NCI-H146 (cell line): ENCODE measurements around the gene UGT2B17.
"Not testable (repeated sequence)": the region's sequence is repeated elsewhere in the genome, so short reads cannot be mapped to it uniquely, and the experiment has no call there.

Experiments used
- DNase-seq: peaks from one replicate; lab custom pipeline; 2025; lab: John Stamatoyannopoulos, UW

The UGT2B17 gene

DNA sequence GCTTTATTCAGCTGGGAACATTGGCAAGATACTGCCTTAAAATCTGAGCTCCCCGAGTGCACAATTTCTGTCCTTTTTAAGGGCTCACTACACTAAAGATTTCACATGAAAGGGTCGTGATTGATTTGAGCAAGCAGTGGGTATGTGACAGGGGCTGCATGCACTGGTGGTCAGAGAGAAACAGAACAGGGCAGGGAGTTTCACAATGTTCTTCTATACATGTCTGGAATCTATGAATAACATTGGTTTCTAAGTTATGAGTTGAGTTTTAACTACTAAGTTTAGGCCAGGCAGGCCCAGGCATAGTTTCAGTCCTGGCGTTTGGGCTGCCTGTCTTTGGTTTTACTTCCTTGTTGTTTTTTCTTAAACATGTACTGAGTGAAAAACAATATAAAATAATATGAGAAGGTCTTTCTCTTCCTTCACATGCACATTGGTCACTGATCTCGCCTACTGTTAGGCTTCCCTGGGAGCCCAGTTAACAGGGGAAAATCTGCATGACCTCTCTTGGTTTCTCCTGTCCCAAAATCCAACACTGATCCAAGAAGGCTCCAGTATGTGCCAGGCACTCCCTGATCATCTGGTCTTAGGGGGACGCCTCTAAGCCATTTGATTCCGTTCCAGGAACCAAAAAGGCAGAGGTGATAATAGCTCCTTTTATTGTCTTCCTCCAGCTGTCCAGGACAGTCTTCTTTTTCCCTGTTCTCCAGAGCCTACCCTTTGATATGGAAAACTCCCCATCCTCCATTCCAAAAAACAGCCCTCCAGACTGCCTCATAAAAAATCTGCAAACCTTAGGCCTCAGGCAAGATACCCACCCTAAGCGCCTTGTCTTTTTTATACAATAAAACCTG, at the start of gene UGT2B17:
TSS of gene UGT2B17 (minus strand) at position 51 of the 854 bp plus-strand sequence. CDS start 7,838 bp downstream, outside the sequence.
- no peak for DNase-seq

GRCh38 chr4:68622731-68623130, 46.6 kb upstream of the UGT2B17 start:
- DNase-seq, result not testable (repeated sequence)

DNA sequence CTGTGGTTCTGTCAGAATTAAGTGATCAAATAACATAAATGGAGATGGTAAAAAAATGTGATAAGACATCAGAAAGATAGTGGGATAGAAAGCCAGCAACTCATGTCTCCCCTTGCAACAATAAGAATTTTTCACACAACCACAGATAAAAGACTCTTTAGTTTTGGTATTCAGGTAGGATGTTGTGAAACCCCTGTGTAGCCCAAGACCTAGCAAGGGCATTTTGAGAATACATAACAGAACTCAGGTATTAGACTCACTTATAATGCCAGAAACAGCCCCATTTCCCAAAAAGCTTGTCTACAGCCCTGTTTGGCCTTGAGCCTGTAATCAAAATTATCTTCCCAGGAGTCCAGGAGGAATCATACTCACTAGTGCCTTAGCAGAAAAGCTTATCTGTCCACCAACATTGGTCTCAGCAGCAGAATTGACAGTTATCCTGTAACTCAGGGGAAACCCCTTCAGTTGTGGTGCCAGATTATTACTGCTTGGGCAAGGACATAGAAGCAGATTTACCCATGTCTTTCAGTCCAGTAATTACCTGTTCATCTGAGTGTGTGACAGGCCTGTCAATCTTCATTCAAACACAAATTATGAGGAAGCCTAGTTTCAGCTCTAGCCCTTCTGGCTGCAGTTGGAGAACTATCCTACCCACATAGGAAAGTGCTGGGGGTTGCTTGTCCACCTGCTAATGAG, 41.0 kb upstream of the UGT2B17 start:
- DNase-seq, result no peak

- DNase-seq, result no peak
Observed at GRCh38 chr4:68615699-68616422, 39.7 kb upstream of the UGT2B17 start.

DNA sequence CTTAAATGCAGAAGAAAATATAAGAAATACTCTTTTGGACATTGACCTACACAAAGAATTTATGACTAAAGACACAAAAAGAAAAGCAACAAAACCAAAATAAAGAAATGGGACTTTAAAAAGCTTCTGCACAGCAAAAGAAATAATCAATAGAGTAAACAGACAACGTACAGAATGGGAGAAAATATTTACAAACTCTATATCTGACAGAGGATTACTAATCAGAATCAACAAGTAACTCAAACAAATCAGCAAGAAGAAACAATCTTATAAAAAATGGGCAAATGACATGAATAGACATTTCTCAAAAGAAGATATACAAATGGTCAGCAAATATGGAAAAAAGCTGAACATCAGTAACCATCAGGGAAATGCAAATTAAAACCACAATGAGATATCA, 37.6 kb upstream of the UGT2B17 start:
- DNase-seq, result no peak

GRCh38 chr4:68606240-68606639, 30.1 kb upstream of the UGT2B17 start:
- no peak for DNase-seq

- DNase-seq, result no peak
Observed at GRCh38 chr4:68599150-68599549, 23.0 kb upstream of the UGT2B17 start.

- no peak for DNase-seq
Observed at GRCh38 chr4:68597482-68597881, 21.4 kb upstream of the UGT2B17 start.

DNA sequence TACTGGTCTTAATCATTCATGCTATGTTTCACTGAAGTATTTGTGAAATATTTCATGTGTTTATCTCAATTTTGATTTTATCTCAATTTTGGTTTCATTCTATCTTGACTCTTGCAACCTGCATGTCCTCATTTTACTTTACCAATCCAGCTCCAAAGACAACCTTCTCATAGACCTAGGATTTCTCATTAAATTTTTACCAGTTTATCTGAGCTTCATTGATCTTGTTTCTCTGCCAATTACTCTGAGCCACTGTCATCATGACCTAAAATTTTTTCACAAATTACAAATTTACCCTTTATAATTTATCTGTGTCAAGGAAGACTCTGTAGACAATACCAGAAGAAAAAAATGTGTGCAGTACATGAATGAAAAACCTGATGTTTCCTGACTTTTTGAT, 18.6 kb upstream of the UGT2B17 start:
- no peak for DNase-seq

DNA sequence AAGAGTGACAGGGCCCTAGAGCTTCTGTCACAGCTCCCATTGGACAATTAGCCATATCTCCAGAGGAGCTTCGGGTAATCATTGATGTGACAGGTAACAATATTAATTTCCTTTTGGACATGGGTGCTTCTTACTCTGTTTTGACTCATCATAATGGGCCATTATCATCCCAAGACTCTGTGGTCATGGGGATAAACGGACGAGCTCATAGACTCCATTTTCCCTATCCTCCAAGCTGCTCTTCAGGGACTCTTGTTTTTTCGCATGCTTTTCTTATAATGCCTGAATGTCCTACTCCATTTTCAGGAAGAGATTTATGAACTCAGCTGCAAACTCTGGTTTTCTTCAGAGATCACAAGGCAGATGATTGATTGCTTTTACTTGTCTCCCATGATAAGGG, 17.0 kb upstream of the UGT2B17 start:
- DNase-seq, result no peak

DNA sequence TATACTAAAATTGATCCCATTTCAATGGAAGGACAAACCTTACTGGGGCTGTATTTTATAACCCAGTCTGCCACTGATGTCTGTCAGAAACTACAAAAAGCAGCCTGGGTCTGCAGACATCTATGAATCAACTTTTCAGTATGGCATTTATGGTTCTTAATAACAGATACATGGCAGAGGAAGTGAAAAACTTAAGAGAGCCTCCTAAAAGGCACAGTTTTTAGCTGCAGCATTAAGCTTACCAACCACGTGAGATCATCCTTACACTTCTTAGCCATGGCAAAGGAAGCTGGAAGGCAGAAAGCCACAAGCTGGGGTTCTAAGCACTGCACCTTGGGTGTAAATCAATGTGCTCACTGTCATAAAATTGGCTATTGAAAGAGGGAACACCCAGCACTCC, 16.6 kb upstream of the UGT2B17 start:
- DNase-seq, result no peak

- no peak for DNase-seq
Observed at GRCh38 chr4:68591204-68591603, 15.1 kb upstream of the UGT2B17 start.

- no peak for DNase-seq
Observed at GRCh38 chr4:68589790-68590189, 13.7 kb upstream of the UGT2B17 start.

- no peak for DNase-seq
Observed at GRCh38 chr4:68582339-68582717, 6.2 kb upstream of the UGT2B17 start.

DNA sequence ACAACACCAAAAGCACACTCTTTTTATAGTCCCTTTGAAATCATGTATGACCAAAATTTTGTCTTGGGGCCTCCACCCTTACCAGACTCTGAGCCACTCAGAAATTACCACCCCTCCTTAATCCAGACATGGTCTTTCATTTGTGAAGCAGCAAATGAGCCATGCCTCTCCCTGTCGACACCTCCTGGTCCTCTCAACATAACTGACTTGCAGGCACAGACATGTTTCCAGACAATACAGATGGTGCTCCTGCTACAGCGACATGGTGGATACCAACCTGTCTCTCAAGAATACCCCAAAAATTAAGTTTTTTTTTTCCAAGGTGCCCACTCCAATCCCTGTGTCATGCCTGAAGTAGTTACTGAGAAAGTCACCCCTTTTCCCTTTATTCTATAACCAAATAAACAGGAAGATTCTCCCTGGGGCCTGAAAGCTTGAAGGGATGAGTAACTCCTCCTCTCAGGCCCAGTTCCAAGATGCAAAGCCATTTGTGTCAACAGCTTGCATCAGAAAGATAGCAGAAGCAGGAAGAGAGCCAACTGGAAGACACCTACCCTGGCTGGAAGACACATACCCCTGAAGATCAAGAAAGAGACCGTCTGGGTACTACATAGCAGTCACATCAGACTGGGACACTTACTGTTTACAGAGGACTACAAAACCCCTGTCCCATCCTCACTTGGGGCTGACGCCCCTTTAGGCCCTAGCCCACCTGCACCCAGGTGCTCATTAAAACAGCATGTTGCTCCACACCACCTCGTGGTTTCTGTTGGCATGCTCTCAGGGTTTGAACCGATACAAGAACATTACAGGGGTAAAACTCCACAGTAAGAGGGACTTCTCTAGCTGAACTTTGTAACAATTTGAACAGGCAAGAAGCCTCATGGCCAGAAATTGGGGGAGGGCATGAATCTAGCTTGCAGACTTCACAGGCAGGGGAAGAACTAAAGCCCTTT, 5.5 kb upstream of the UGT2B17 start:
- DNase-seq, result no peak

- DNase-seq, result no peak
Observed at GRCh38 chr4:68577590-68577989, 1.5 kb upstream of the UGT2B17 start.

DNA sequence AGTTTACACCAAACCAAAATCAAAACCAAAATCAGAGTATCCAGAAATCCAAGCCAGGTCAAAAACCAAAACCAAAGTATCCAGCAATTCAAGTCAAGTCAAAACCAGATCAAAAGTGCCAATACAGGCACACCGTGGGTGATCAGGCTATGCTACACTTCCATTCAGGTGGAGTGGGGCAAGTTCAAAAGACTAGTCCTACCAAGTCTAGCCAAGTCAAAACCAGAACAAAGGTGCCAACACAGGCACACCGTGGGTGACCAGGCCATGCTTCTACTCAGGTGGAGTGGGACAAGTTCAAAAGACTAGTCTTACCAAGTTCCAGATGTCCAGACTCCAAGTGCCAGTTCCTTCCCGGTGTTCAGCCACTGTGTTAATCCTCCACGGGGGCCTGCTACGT, 486 bp downstream of the UGT2B17 start:
- DNase-seq, result not testable (repeated sequence)

- no peak for DNase-seq
Observed at GRCh38 chr4:68575081-68575480, 1.0 kb downstream of the UGT2B17 start.

GRCh38 chr4:68572653-68573170, 3.4 kb downstream of the UGT2B17 start:
- DNase-seq, result no peak

GRCh38 chr4:68570122-68570507, 6.0 kb downstream of the UGT2B17 start:
- no peak for DNase-seq

DNA sequence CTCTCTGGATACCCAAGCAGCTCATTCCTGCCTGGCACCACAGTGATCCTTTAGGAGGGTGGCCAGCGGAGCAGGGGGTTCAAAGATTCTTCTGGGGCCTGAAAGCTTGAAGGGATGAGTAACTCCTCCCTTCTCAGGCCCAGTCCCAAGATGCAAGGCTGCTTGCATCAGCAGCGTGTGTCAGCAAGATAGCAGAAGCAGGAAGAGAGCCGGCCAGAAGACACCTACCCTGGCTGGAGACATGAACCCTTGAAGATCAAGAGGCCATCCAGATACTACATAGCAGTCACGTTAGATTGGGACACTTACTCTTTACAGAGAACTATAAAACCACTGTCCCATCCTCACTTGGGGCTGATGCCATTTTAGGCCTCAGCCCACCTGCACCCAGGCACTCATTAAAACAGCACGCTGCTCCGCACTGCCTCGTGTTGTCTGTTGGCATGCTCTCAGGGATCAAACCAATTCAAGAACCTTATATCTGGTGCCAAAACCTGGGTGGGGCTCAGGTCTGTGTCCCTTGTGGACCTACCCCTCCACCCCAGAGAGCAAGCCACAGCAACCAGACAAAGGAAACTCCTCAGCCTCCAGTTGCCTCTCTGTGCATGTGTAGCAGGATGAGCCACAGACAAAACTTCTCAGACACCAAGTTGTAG, 6.5 kb downstream of the UGT2B17 start:
- DNase-seq, result no peak
